ENCODE data around the gene KRTAP2-1. TPM values are rescaled to one million over a fixed set of nuclear protein-coding genes. Genes with fewer than 3 reads are reported as not detected.
"Not testable (repeated sequence)": the region's sequence is repeated elsewhere in the genome, so short reads cannot be mapped to it uniquely, and the experiment has no call there.

The KRTAP2-1 gene, protein sequence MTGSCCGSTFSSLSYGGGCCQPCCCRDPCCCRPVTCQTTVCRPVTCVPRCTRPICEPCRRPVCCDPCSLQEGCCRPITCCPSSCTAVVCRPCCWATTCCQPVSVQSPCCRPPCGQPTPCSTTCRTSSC
- total RNA-seq: not detected

GRCh38 chr17:41046735-41047465, at the start of gene KRTAP2-1:
Gene KRTAP2-1, minus strand, starts transcription at chr17:41047316. Its CDS starts 49 bp downstream, at chr17:41047267.
- not testable (repeated sequence) for H3K4me3 Mint-ChIP-seq; H3K36me3 Mint-ChIP-seq; H3K4me1 Mint-ChIP-seq; H3K9me3 Mint-ChIP-seq (ENCODE audit: low read depth); H3K27ac Mint-ChIP-seq; ATAC-seq; DNase-seq
- H3K27me3 Mint-ChIP-seq: peaks cover 19% of the 10 kb centered on the region
- CTCF ChIA-PET: interaction anchor here (1.5 kb wide), 1 partner anchor 41 kb away, joined by 3 read pairs; no protein-coding TSS in a partner anchor

GRCh38 chr17:41096055-41096454, 48.9 kb upstream of the KRTAP2-1 start:
- DNase-seq (no peak), ATAC-seq (no peak)
- H3K36me3 Mint-ChIP-seq: no peaks in the 10 kb centered on the region
- H3K4me3 Mint-ChIP-seq: no peak overlapping the region
- no peaks in the 10 kb centered on the region for H3K4me1 Mint-ChIP-seq
- CTCF ChIA-PET: no interaction called here
- no peaks in the 10 kb centered on the region for H3K9me3 Mint-ChIP-seq (ENCODE audit: low read depth)
- peaks cover 23% of the 10 kb centered on the region for H3K27me3 Mint-ChIP-seq
- no peak overlapping the region for H3K27ac Mint-ChIP-seq

- CTCF ChIA-PET: interaction anchor here (0.7 kb wide), 1 partner anchor 241 kb away, joined by 3 read pairs; no protein-coding TSS in a partner anchor
- peaks cover 17% of the 10 kb centered on the region for H3K27me3 Mint-ChIP-seq
- H3K9me3 Mint-ChIP-seq (ENCODE audit: low read depth); H3K36me3 Mint-ChIP-seq; H3K4me3 Mint-ChIP-seq; DNase-seq; H3K4me1 Mint-ChIP-seq; H3K27ac Mint-ChIP-seq; ATAC-seq: not testable (repeated sequence)
These were observed 41.7 kb upstream of the KRTAP2-1 start for GRCh38 chr17:41088760-41089352.

GRCh38 chr17:41084100-41084856, 37.2 kb upstream of the KRTAP2-1 start, which contains the start of gene KRTAP4-7:
Gene KRTAP4-7, plus strand, starts transcription at chr17:41084150. Its CDS starts 57 bp downstream, at chr17:41084207.
- peaks cover 15% of the 10 kb centered on the region for H3K27me3 Mint-ChIP-seq
- H3K4me1 Mint-ChIP-seq; H3K36me3 Mint-ChIP-seq; H3K9me3 Mint-ChIP-seq (ENCODE audit: low read depth); ATAC-seq; DNase-seq; H3K27ac Mint-ChIP-seq; H3K4me3 Mint-ChIP-seq; CTCF ChIA-PET: not testable (repeated sequence)

DNA sequence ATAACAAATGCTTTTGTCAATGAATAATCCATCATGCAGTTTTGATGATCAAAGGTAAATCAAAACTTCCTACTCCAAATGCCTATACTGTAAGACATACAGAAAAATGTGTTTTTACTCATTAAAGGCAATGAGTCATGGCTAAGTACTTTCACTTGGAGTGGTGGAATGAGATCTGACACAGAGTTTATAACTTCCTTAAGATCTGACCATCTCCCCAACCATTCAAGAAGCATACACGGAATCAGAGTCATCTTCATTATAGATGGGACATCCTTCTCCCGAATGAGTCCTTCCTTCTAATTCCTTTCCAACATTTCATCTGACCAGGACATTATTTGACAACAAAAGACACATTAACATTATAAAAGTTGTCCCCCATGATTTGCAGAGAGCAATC, 36.3 kb upstream of the KRTAP2-1 start:
- H3K9me3 Mint-ChIP-seq (ENCODE audit: low read depth); H3K4me3 Mint-ChIP-seq; H3K36me3 Mint-ChIP-seq; ATAC-seq; DNase-seq; CTCF ChIA-PET; H3K4me1 Mint-ChIP-seq; H3K27ac Mint-ChIP-seq: not testable (repeated sequence)
- peaks cover 15% of the 10 kb centered on the region for H3K27me3 Mint-ChIP-seq

- H3K9me3 Mint-ChIP-seq (ENCODE audit: low read depth): no peaks in the 10 kb centered on the region
- no peak for DNase-seq
- no peak overlapping the region for H3K4me3 Mint-ChIP-seq
- CTCF ChIA-PET: no interaction called here
- no peaks in the 10 kb centered on the region for H3K36me3 Mint-ChIP-seq
- no peak overlapping the region for H3K27ac Mint-ChIP-seq
- peaks cover 15% of the 10 kb centered on the region for H3K27me3 Mint-ChIP-seq
- H3K4me1 Mint-ChIP-seq: no peaks in the 10 kb centered on the region
- no peak for ATAC-seq
These were observed 35.5 kb upstream of the KRTAP2-1 start for GRCh38 chr17:41082626-41083025.

- Mint-ChIP-seq H3K27ac (no peak overlapping the region), H3K9me3 (ENCODE audit: low read depth) (no peaks in the 10 kb centered on the region), H3K4me1 (no peaks in the 10 kb centered on the region), H3K36me3 (no peaks in the 10 kb centered on the region), H3K4me3 (no peak overlapping the region), H3K27me3 (peaks cover 24% of the 10 kb centered on the region)
- ATAC-seq: no peak
- CTCF ChIA-PET: no interaction called here
- no peak for DNase-seq
These were observed 29.7 kb upstream of the KRTAP2-1 start for GRCh38 chr17:41076788-41077187.

GRCh38 chr17:41073676-41074075, 26.6 kb upstream of the KRTAP2-1 start:
- no peaks in the 10 kb centered on the region for H3K9me3 Mint-ChIP-seq (ENCODE audit: low read depth)
- DNase-seq (no peak), ATAC-seq (no peak)
- no peak overlapping the region for H3K27ac Mint-ChIP-seq
- H3K27me3 Mint-ChIP-seq: peaks cover 24% of the 10 kb centered on the region
- no peaks in the 10 kb centered on the region for H3K36me3 Mint-ChIP-seq
- CTCF ChIA-PET: no interaction called here
- peaks cover 2% of the 10 kb centered on the region for H3K4me1 Mint-ChIP-seq
- H3K4me3 Mint-ChIP-seq: no peak overlapping the region

- H3K4me1 Mint-ChIP-seq: peaks cover 2% of the 10 kb centered on the region
- no peak for ATAC-seq
- CTCF ChIA-PET: no interaction called here
- no peak overlapping the region for H3K27ac Mint-ChIP-seq
- no peaks in the 10 kb centered on the region for H3K36me3 Mint-ChIP-seq
- H3K9me3 Mint-ChIP-seq (ENCODE audit: low read depth): no peaks in the 10 kb centered on the region
- H3K4me3 Mint-ChIP-seq: no peak overlapping the region
- H3K27me3 Mint-ChIP-seq: peaks cover 21% of the 10 kb centered on the region
- no peak for DNase-seq
These were observed 24.7 kb upstream of the KRTAP2-1 start for GRCh38 chr17:41071606-41072360.

DNA sequence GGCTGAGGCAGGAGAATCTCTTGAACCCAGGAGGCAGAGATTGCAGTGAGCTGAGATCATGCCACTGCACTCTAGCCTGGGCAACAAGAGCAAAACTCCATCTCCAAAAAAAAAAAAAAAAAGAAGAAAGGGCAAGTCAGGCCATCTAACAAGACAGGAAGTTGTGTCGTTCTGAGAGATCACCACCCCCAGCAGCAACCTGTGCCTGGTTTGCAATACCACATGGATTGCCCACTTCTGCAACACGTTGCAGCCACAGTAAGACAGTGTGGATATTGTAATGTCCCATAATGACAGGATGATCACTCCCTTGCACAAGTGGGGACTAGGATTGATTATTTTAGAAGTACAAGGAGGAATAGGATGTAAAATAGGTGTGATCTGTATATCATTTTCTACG, 21.9 kb upstream of the KRTAP2-1 start:
- no peaks in the 10 kb centered on the region for H3K36me3 Mint-ChIP-seq
- no peak overlapping the region for H3K27ac Mint-ChIP-seq
- peaks cover 5% of the 10 kb centered on the region for H3K27me3 Mint-ChIP-seq
- H3K9me3 Mint-ChIP-seq (ENCODE audit: low read depth): no peaks in the 10 kb centered on the region
- no peak for ATAC-seq
- CTCF ChIA-PET: no interaction called here
- H3K4me1 Mint-ChIP-seq: peaks cover 7% of the 10 kb centered on the region
- H3K4me3 Mint-ChIP-seq: no peak overlapping the region
- DNase-seq: no peak

DNA sequence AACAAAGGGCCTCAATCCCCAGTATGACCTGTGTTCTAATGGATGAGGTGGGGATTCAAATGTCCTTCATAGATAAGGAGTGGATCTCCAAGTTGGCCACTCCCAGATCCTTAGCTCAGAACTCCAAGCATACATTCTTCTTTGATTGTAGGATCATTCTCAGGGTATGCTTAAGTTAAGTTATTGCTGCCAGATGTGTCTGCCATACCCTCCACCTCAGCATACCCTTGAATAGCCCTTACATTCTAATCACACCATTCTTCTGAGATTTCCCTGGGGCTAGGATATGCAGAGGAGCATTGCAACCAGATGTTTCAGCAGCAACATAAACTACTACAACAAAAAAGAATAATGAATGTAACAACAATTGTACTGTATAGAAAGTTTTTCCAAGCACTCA, 20.2 kb upstream of the KRTAP2-1 start:
- no peaks in the 10 kb centered on the region for H3K36me3 Mint-ChIP-seq
- ATAC-seq (no peak), DNase-seq (no peak)
- H3K27ac Mint-ChIP-seq: no peak overlapping the region
- no peak overlapping the region for H3K4me3 Mint-ChIP-seq
- CTCF ChIA-PET: no interaction called here
- no peaks in the 10 kb centered on the region for H3K9me3 Mint-ChIP-seq (ENCODE audit: low read depth)
- peaks cover 7% of the 10 kb centered on the region for H3K4me1 Mint-ChIP-seq
- H3K27me3 Mint-ChIP-seq: peaks cover 8% of the 10 kb centered on the region

DNA sequence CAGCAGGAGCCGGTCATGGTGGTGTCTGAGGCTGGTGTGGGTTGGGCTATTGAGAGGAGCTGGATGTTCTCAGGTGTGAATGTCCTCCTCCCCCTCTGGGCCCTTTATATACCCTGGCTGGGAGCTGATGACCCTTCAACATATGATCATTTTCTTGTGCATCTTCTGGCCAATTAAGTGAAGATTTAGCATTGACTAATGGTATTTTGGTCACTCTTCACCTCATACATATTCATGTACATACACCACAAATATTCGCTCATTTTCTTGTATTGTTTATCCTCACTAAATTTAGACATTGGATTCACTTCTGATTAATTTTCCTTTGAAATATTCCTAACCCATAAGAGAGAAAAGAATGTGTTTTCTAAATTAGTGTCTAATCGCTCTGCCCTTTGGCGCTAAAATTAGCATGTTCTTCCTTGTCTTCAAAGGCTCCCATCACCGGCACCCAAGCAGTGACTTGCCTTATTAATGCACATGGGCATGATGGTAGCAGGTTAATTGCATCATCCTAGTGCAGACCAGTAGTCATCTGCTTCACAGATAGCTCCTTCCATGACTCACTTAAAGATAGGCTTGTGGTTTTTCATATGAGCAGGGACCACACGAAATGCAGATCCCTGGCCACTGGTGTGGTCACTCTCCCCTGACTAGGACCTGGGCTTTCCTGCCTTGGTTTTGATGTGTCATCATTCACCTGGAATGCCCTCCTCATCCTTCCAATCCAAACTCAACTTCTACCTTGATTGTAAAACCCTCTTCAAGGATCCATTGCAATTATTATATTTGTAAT, 18.9 kb upstream of the KRTAP2-1 start, which contains the start of gene KRTAP2-4:
TSS of gene KRTAP2-4 (minus strand) at position 51 of the 796 bp plus-strand sequence. CDS start at position 17, 34 bp downstream.
- CTCF ChIA-PET: no interaction called here
- H3K36me3 Mint-ChIP-seq: no peaks in the 10 kb centered on the region
- H3K9me3 Mint-ChIP-seq (ENCODE audit: low read depth): no peaks in the 10 kb centered on the region
- no peak within 1 kb of the TSS for H3K4me3 Mint-ChIP-seq
- peaks cover 7% of the 10 kb centered on the region for H3K4me1 Mint-ChIP-seq
- peaks cover 16% of the 10 kb centered on the region for H3K27me3 Mint-ChIP-seq
- no peak for DNase-seq
- no peak for ATAC-seq
- H3K27ac Mint-ChIP-seq: no peak within 1 kb of the TSS

Data from activated CD8-positive, alpha-beta memory T cell treated with anti-CD3 and anti-CD28 coated beads, Interleukin-2, amount 10 ng/mL, durations not matched to agents 7 days and 5 days (primary cell).